Body of pancreas (tissue), 4 donors: ENCODE data around the gene TMEM150C.

ENCODE experiments used
- CTCF ChIP-seq, 7 experiments: fragments of 450-650 bp in 4 of 7; fragments of 200-600 bp in 3 of 7; sonication (generic) in 3 of 7; IDR thresholded peaks; one replicate each; pipeline ENCODE4 v1.5.1; 2016 to 2019; ENCODE audit warnings: antibody characterized with exemption in 7 of 7
- POLR2A ChIP-seq, 3 donors: fragments of 450-650 bp; IDR thresholded peaks; one replicate each; pipeline ENCODE4 v1.6.1; 2016; ENCODE audit warnings: antibody characterized with exemption in 3 of 3, mild to moderate bottlenecking in 2 of 3

- no peak for TF ChIP-seq CTCF (IDR thresholded peaks at IDR 0.05)
- no peak for TF ChIP-seq POLR2A (IDR thresholded peaks at IDR 0.05)
Measured at GRCh38 chr4:82491251-82491960, 70.4 kb downstream of the TMEM150C start.
